HepG2 (cell line): Measurements from ENCODE around the gene FBXW12. TPM values are rescaled to one million over a fixed set of nuclear protein-coding genes. Genes with fewer than 3 reads are reported as not detected.

ENCODE experiments used
- HNF1B ChIP-seq: sonication (generic); formaldehyde crosslinking; IDR thresholded peaks from 2 replicates; pipeline ENCODE4 v1.5.1; 2020; ENCODE audit warnings: mild to moderate bottlenecking, moderate library complexity, missing genetic modification reagents
- JUND ChIP-seq: sonication (generic); formaldehyde crosslinking; IDR thresholded peaks from 2 replicates; pipeline ENCODE4 v1.8.0; 2022; ENCODE audit warnings: mild to moderate bottlenecking, missing genetic modification reagents
- NKX3-1 ChIP-seq: sonication (generic); formaldehyde crosslinking; IDR thresholded peaks from 2 replicates; pipeline ENCODE4 v1.5.0; 2020; ENCODE audit warnings: missing genetic modification reagents
- SIX4 ChIP-seq: sonication (generic); formaldehyde crosslinking; IDR thresholded peaks from 2 replicates; pipeline ENCODE4 v1.4.0; 2020; ENCODE audit warnings: missing genetic modification reagents
- SMAD9 ChIP-seq: sonication (generic); formaldehyde crosslinking; IDR thresholded peaks from 2 replicates; pipeline ENCODE4 v1.5.1; 2020; ENCODE audit warnings: mild to moderate bottlenecking, missing genetic modification reagents
- SRSF4 ChIP-seq: fragments of 200-400 bp; formaldehyde crosslinking; IDR thresholded peaks from one replicate; pipeline ENCODE4 v1.6.1; 2018; ENCODE audit warnings: mild to moderate bottlenecking, low read depth, low read length, moderate library complexity; ENCODE audit not compliant: poor library complexity, severe bottlenecking
- SRY ChIP-seq: sonication (generic); formaldehyde crosslinking; IDR thresholded peaks from 2 replicates; pipeline ENCODE4 v1.8.0; 2022; ENCODE audit warnings: mild to moderate bottlenecking, missing genetic modification reagents
- THYN1 ChIP-seq: sonication (generic); formaldehyde crosslinking; IDR thresholded peaks from 2 replicates; pipeline ENCODE4 v1.8.1; 2023; ENCODE audit warnings: low read depth, mild to moderate bottlenecking, moderate library complexity, missing genetic modification reagents, borderline replicate concordance
- ZFP41 ChIP-seq: sonication (generic); formaldehyde crosslinking; IDR thresholded peaks from 2 replicates; pipeline ENCODE4 v1.4.0; 2020; ENCODE audit warnings: mild to moderate bottlenecking, missing genetic modification reagents, borderline replicate concordance
- ZFP62 ChIP-seq: sonication (generic); formaldehyde crosslinking; IDR thresholded peaks from 2 replicates; pipeline ENCODE4 v1.4.0; 2020; ENCODE audit warnings: missing genetic modification reagents
- ZNF180 ChIP-seq: sonication (generic); formaldehyde crosslinking; IDR thresholded peaks from 2 replicates; pipeline ENCODE4 v1.4.0; 2020; ENCODE audit warnings: low read depth, missing genetic modification reagents, borderline replicate concordance
- ZNF260 ChIP-seq: sonication (generic); formaldehyde crosslinking; IDR thresholded peaks from 2 replicates; pipeline ENCODE4 v1.4.0; 2020; ENCODE audit warnings: missing genetic modification reagents, low read depth, mild to moderate bottlenecking, borderline replicate concordance
- ZNF280D ChIP-seq: sonication (generic); formaldehyde crosslinking; IDR thresholded peaks from 2 replicates; pipeline ENCODE4 v1.5.1; 2020; ENCODE audit warnings: mild to moderate bottlenecking, missing genetic modification reagents
- ZNF343 ChIP-seq: sonication (generic); formaldehyde crosslinking; IDR thresholded peaks from 2 replicates; pipeline ENCODE4 v1.4.0; 2020; ENCODE audit warnings: mild to moderate bottlenecking, missing genetic modification reagents
- ZNF652 ChIP-seq: IDR thresholded peaks from 2 replicates; pipeline ENCODE4 v1.6.1; 2016; ENCODE audit warnings: low read depth, borderline replicate concordance
- polyA plus RNA-seq, 8 experiments: library from polyadenylated mRNA; depleted of rRNA in 3 of 8; stranded (reverse) in 7 of 8; unstranded in 1 of 8; fragments of >200 nt; fragmentation: Illumina TruSeq in 4 of 8; extraction: Trizol in 4 of 8; gene quantifications; 2 replicates each; pipeline versions ENCODE4 v1.2.1 to v1.2.3, GENCODE V29; 2011 to 2016; ENCODE audit warnings: low read depth in 4 of 8, missing spikeins in 1 of 8, mixed read lengths in 1 of 8; ENCODE audit not compliant: insufficient read depth in 1 of 8
- total RNA-seq, 5 experiments: library from RNA; depleted of rRNA; stranded (reverse); fragments of >200 nt; fragmentation: Illumina TruSeq; extraction: Trizol; gene quantifications; 2 replicates each; pipeline ENCODE4 v1.2.3, GENCODE V29; 2016; ENCODE audit warnings: low read depth in 1 of 5
- TF ChIP-seq, protein P1 (sequence below): sonication (generic); formaldehyde crosslinking; IDR thresholded peaks from 2 replicates; pipeline ENCODE4 v1.5.1; 2020; ENCODE audit warnings: missing genetic modification reagents, mild to moderate bottlenecking, borderline replicate concordance
- TF ChIP-seq, protein P2 (sequence below): conservative IDR thresholded peaks from 2 replicates; pipeline ENCODE4 v1.6.1; 2018; ENCODE audit warnings: missing genetic modification reagents

The FBXW12 gene
- total and polyA plus RNA-seq, 2 of the 13 experiments (the other 11 are each of a cell fraction or from before 2014, with no cell fraction given), result not detected

DNA sequence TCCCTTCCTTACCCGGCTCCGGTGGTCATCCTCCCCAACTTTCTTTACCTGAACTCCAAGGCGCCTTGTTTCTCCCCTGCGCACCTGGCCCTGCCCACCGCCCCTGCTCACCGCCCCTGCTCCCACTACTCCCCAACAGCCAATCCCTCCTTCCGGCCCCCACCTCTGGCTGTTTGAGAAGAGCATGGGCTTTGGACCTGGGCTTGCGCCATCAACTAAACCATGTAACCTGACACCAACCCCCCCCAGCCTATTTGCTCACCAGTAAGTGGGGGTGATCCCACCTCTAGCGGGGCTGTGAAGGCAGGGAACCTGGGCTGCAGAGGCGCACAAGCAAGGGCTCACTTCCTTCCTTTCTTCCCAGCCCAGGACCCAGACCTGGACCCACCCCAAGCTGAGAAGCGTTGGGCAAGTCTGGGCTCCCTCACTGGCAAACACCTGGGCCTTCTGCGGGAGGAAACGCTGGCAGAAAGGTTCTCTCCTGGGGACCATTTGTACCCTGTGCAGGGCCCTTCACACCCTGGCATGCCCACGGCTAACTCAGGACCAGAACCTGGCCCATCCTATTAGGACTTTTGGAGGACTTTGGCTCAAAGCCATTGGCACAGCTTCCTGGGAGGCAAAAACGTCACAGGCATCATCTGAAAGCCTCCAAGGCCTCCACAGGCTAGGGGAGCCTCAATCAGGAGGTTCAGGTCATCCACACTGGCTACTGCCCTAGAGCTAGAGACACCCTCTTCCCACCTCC is 58.1 kb downstream of the FBXW12 start, which contains the start of gene PLXNB1 (continued):
- no peak for TF ChIP-seq ZNF260 (CRISPR knock-in tag)
- TF ChIP-seq, protein P1, sequence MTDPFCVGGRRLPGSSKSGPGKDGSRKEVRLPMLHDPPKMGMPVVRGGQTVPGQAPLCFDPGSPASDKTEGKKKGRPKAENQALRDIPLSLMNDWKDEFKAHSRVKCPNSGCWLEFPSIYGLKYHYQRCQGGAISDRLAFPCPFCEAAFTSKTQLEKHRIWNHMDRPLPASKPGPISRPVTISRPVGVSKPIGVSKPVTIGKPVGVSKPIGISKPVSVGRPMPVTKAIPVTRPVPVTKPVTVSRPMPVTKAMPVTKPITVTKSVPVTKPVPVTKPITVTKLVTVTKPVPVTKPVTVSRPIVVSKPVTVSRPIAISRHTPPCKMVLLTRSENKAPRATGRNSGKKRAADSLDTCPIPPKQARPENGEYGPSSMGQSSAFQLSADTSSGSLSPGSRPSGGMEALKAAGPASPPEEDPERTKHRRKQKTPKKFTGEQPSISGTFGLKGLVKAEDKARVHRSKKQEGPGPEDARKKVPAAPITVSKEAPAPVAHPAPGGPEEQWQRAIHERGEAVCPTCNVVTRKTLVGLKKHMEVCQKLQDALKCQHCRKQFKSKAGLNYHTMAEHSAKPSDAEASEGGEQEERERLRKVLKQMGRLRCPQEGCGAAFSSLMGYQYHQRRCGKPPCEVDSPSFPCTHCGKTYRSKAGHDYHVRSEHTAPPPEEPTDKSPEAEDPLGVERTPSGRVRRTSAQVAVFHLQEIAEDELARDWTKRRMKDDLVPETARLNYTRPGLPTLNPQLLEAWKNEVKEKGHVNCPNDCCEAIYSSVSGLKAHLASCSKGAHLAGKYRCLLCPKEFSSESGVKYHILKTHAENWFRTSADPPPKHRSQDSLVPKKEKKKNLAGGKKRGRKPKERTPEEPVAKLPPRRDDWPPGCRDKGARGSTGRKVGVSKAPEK (CRISPR knock-in tag), result 0 out of 2 replicates have a peak, but pooled peaks have one; percentile 94
- peak; percentile 99 for TF ChIP-seq HNF1B (CRISPR knock-in tag)
- no peak for TF ChIP-seq SRSF4
- TF ChIP-seq SMAD9, result no peak
- TF ChIP-seq ZNF652, result peak; percentile 21; the same call in 1 of the 2 replicates
- no peak for TF ChIP-seq ZFP41 (CRISPR knock-in tag)
- TF ChIP-seq ZNF180 (CRISPR knock-in tag), result no peak
- no peak for TF ChIP-seq ZFP62 (CRISPR knock-in tag)
- peak; percentile 72 for TF ChIP-seq JUND
- TF ChIP-seq ZNF280D (CRISPR knock-in tag), result peak; percentile 76; the same call in 1 of the 2 replicates
- TF ChIP-seq THYN1 (CRISPR knock-in tag), result no peak
- TF ChIP-seq, protein P2, sequence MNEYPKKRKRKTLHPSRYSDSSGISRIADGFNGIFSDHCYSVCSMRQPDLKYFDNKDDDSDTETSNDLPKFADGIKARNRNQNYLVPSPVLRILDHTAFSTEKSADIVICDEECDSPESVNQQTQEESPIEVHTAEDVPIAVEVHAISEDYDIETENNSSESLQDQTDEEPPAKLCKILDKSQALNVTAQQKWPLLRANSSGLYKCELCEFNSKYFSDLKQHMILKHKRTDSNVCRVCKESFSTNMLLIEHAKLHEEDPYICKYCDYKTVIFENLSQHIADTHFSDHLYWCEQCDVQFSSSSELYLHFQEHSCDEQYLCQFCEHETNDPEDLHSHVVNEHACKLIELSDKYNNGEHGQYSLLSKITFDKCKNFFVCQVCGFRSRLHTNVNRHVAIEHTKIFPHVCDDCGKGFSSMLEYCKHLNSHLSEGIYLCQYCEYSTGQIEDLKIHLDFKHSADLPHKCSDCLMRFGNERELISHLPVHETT, result no peak
- peak; percentile 62; the same call in 1 of the 2 replicates for TF ChIP-seq NKX3-1 (CRISPR knock-in tag)
- TF ChIP-seq ZNF343 (CRISPR knock-in tag), result peak; percentile 66; the same call in 1 of the 2 replicates
- peak; percentile 100 for TF ChIP-seq SIX4 (CRISPR knock-in tag)
- peak; percentile 77; the same call in 1 of the 2 replicates for TF ChIP-seq SRY (CRISPR knock-in tag)
